BJ (cell line): ENCODE results near the gene CA12. TPM values are rescaled to one million over a fixed set of nuclear protein-coding genes. Genes with fewer than 3 reads are reported as not detected.

Source experiments
- CTCF ChIA-PET: fragments of 350-600 bp; formaldehyde crosslinking; extraction: SDS; loops from one replicate; lab custom pipeline; 2021; ENCODE audit warnings: antibody characterized with exemption, inconsistent platforms; lab: Yijun Ruan, JAX
- POLR2A ChIA-PET: fragments of 300-600 bp; sonication (Branson Sonifier 250); formaldehyde crosslinking; extraction: SDS; loops from one replicate; lab custom pipeline; 2021; ENCODE audit warnings: antibody characterized with exemption; lab: Charles Lee
- DNase-seq: peaks from one replicate; pipeline ENCODE4 v3.0.0-alpha.2; 2011; ENCODE audit warnings: low read depth
- H3K27me3 ChIP-seq: 2 replicates; pipeline ENCODE4 v1.6.0; 2011; ENCODE audit warnings: low read length; ENCODE audit not compliant: control insufficient read depth, insufficient read depth
- H3K36me3 ChIP-seq: 2 replicates; pipeline ENCODE4 v1.5.1; 2011; ENCODE audit warnings: low read length; ENCODE audit not compliant: control insufficient read depth, insufficient read depth
- H3K4me3 ChIP-seq: 2 replicates; pipeline ENCODE4 v1.5.1; 2011; ENCODE audit warnings: low read depth, mild to moderate bottlenecking, control low read depth, low read length
- polyA plus RNA-seq: library from polyadenylated mRNA; depleted of rRNA; stranded (reverse); fragments of >200 nt; gene quantifications from 2 replicates; pipeline ENCODE4 v1.2.3, GENCODE V29; 2011
- TF ChIP-seq, protein P1 (sequence below): IDR thresholded peaks from 2 replicates; pipeline ENCODE4 v1.5.1; 2011; ENCODE audit warnings: low read depth, mild to moderate bottlenecking, control low read depth, inconsistent platforms, low read length, moderate library complexity; ENCODE audit not compliant: insufficient read depth

Gene CA12
- polyA plus RNA-seq, 1 experiment: 16.9 TPM

DNA sequence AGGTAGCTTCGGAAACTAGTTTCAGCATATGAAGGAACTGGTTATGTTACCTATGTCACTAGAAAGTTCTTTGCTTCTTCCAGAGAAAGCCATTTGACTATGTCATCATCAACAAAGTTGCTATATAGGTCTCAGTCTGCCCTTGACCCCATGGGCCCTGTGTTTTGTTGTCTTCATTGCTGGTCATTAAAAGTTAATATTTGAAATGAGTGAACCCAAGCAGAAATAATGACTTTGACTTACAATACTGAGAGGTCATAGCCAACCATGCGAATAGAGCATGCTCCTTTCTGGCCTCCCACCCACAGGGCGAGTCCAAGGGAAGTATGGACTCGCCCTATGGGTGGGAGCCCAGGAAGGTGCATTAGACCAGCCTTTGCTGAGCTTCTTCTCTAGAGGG, 63.3 kb downstream of the CA12 start:
- H3K27me3 ChIP-seq: no peaks in the 10 kb centered on the region
- no peak for DNase-seq
- TF ChIP-seq, protein P1, sequence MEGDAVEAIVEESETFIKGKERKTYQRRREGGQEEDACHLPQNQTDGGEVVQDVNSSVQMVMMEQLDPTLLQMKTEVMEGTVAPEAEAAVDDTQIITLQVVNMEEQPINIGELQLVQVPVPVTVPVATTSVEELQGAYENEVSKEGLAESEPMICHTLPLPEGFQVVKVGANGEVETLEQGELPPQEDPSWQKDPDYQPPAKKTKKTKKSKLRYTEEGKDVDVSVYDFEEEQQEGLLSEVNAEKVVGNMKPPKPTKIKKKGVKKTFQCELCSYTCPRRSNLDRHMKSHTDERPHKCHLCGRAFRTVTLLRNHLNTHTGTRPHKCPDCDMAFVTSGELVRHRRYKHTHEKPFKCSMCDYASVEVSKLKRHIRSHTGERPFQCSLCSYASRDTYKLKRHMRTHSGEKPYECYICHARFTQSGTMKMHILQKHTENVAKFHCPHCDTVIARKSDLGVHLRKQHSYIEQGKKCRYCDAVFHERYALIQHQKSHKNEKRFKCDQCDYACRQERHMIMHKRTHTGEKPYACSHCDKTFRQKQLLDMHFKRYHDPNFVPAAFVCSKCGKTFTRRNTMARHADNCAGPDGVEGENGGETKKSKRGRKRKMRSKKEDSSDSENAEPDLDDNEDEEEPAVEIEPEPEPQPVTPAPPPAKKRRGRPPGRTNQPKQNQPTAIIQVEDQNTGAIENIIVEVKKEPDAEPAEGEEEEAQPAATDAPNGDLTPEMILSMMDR: no peak
- no peaks in the 10 kb centered on the region for H3K36me3 ChIP-seq
- ChIA-PET POLR2A (no interaction called here), CTCF (no interaction called here)
- no peak overlapping the region for H3K4me3 ChIP-seq

DNA sequence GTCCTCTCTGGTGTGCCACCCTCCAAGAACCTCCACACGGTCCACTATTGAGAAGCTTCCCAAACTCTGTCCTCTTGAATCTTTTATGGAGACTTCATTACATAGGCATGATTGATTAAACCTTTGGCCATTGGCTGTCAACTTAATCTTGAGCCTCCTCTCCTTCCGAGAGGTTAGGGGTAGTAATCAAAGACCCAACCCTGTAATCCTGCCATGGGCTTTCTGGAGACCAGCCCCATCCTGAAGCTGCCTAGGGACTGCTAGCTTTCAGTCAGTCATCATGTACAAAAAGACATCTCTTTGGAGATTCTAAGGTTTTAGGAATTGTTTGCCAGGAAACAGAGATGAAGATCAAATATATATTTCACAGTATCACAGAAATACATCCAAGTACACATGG, 67.2 kb downstream of the CA12 start:
- POLR2A ChIA-PET: no interaction called here
- CTCF ChIA-PET: interaction anchor here (0.6 kb wide), 1 partner anchor 129 kb away, joined by 3 read pairs; no protein-coding TSS in a partner anchor
- Histone ChIP-seq H3K27me3 (no peaks in the 10 kb centered on the region), H3K4me3 (no peak overlapping the region), H3K36me3 (no peaks in the 10 kb centered on the region)
- TF ChIP-seq, protein P1: no peak
- DNase-seq: no peak

DNA sequence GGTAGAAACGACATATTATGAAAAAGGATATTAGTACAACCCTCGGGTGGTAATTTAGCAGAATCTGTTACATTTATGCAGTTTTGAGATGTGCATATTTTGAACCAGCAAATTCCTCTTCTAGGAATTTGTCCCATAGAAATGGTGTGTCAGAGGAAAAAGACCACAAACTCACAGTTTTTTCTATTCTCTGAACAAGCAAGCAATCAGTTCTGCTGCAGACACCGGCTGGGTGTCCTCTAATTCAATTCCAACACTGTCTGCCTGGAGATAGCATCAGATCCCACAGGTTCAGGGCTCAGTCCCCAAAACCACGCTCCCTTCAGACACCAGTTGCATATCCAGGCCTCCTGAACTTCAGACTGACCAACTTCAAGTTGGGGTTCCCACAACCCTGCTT, 67.8 kb downstream of the CA12 start:
- CTCF ChIA-PET: no interaction called here
- H3K27me3 ChIP-seq: no peaks in the 10 kb centered on the region
- POLR2A ChIA-PET: no interaction called here
- no peak for DNase-seq
- H3K36me3 ChIP-seq: no peaks in the 10 kb centered on the region
- H3K4me3 ChIP-seq: no peak overlapping the region
- TF ChIP-seq, protein P1: no peak

DNA sequence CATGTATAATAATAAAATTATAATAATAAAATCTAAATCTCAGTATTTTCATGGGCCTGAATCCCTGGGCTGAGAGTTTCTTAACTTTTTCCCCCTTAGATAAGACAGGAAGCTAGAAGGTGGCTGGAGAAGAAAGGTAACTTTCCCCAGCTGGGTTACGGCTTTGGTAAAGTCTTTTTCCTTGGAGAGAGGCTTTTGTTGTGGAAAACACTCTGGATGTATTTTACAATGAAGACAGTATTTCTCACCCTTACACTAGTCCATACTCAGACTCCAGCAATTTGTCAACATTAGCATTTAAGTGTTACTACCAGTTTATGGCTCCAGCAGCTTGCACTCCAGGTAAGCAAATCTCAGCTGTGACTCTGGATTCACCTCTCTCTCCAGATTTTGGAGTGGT, 69.4 kb downstream of the CA12 start:
- CTCF ChIA-PET: interaction anchor here (0.6 to 0.8 kb wide), 2 partner anchors 11 to 282 kb away, joined by 3 read pairs; no protein-coding TSS in a partner anchor
- no peak for DNase-seq

DNA sequence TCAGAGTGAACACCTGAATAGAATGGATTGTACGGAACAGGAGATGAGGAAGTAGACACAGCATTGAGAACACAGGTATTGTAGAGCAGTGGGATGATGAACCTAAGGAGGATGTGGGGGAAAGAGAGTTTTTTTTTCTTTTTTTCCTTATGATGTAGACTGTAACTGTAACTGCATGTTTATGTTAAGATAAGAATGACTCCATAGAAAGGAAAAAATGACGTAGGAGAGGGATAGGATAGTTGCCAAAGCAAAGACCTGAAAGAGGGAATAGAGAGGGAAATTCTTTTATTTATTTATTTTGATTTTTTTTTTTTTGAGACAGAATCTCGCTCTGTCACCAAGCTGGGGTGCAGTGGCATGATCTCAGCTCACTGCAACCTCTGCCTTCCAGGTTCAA, 71.0 kb downstream of the CA12 start:
- Histone ChIP-seq H3K4me3 (no peak overlapping the region), H3K36me3 (peaks cover 5% of the 10 kb centered on the region; the same call in 1 of the 2 replicates), H3K27me3 (no peaks in the 10 kb centered on the region)
- POLR2A ChIA-PET: interaction anchor here (0.6 kb wide), 1 partner anchor 197 kb away, joined by 3 read pairs; no protein-coding TSS in a partner anchor
- no peak for DNase-seq
- CTCF ChIA-PET: interaction anchor here (1.5 to 2.1 kb wide), 2 partner anchors 16 to 19 kb away, joined by 3 to 7 read pairs; no protein-coding TSS in a partner anchor
- TF ChIP-seq, protein P1: no peak

More for the DNA sequence above, 69.4 kb downstream of the CA12 start:
- H3K4me3 ChIP-seq: no peak overlapping the region
- no peaks in the 10 kb centered on the region for H3K36me3 ChIP-seq
- POLR2A ChIA-PET: no interaction called here
- H3K27me3 ChIP-seq: no peaks in the 10 kb centered on the region
- TF ChIP-seq, protein P1: no peak
